Measurements from ENCODE around the gene ATG3.
"Not testable (repeated sequence)": the region's sequence is repeated elsewhere in the genome, so short reads cannot be mapped to it uniquely, and the experiment has no call there.

The ATG3 gene

GRCh38 chr3:112494448-112494767 lies 67.4 kb downstream of the ATG3 start:
- CTCF ChIA-PET; H3K9me3 ChIP-seq (ENCODE audit: control insufficient read depth, insufficient read depth, low read depth, low read length); H3K36me3 ChIP-seq (ENCODE audit: control insufficient read depth in 2 of 2, insufficient read depth in 1 of 2, low read length in 2 of 2); H3K4me1 ChIP-seq (ENCODE audit: control insufficient read depth, insufficient read depth, low read length); H3K4me3 ChIP-seq (ENCODE audit: low read depth, low read length); H3K27ac ChIP-seq (ENCODE audit: extremely low read depth, low read depth, low read length); POLR2A ChIA-PET: not testable (repeated sequence)
- peak; percentile 70 for TF ChIP-seq ZNF146 (tag by site-specific recombination; IDR thresholded peaks at IDR 0.05)

- ChIA-PET CTCF (no interaction called here), POLR2A (no interaction called here)
- H3K36me3 ChIP-seq (ENCODE audit: control insufficient read depth in 2 of 2, insufficient read depth in 1 of 2, low read length in 2 of 2), result no peaks in the 10 kb centered on the region
- no peak overlapping the region for H3K27ac ChIP-seq (ENCODE audit: extremely low read depth, low read depth, low read length)
- H3K4me1 ChIP-seq (ENCODE audit: control insufficient read depth, insufficient read depth, low read length), result no peaks in the 10 kb centered on the region
- TF ChIP-seq ZXDB (tag by site-specific recombination; IDR thresholded peaks at IDR 0.05), result no peak
- no peak for TF ChIP-seq TRIM28 (IDR thresholded peaks at IDR 0.05; ENCODE audit: borderline replicate concordance, low read length)
- TF ChIP-seq PRDM2 (tag by site-specific recombination; IDR thresholded peaks at IDR 0.05; ENCODE audit: borderline replicate concordance), result no peak
- no peak for TF ChIP-seq ZNF394 (tag by site-specific recombination; IDR thresholded peaks at IDR 0.05; ENCODE audit: borderline replicate concordance)
- TF ChIP-seq ZEB2 (tag by site-specific recombination; IDR thresholded peaks at IDR 0.05), result no peak
- no peak for TF ChIP-seq OSR2 (tag by site-specific recombination; IDR thresholded peaks at IDR 0.05)
- TF ChIP-seq ZNF112 (tag by site-specific recombination; IDR thresholded peaks at IDR 0.05), result no peak
- no peak for TF ChIP-seq ZNF600 (tag by site-specific recombination; IDR thresholded peaks at IDR 0.05)
- no peak for TF ChIP-seq ZNF843 (tag by site-specific recombination; IDR thresholded peaks at IDR 0.05)
- no peak for TF ChIP-seq ZSCAN16 (tag by site-specific recombination; IDR thresholded peaks at IDR 0.05)
- no peak for TF ChIP-seq SCRT1 (tag by site-specific recombination; IDR thresholded peaks at IDR 0.05; ENCODE audit: borderline replicate concordance)
- no peak for TF ChIP-seq ZNF610 (tag by site-specific recombination; IDR thresholded peaks at IDR 0.05; ENCODE audit: borderline replicate concordance)
- TF ChIP-seq KLF16 (tag by site-specific recombination; IDR thresholded peaks at IDR 0.05), result no peak
- TF ChIP-seq TCF7L2 (IDR thresholded peaks at IDR 0.05; ENCODE audit: borderline replicate concordance, low read depth, low read length), result no peak
- no peak for TF ChIP-seq ZNF423 (tag by site-specific recombination; IDR thresholded peaks at IDR 0.05)
- TF ChIP-seq KLF8 (tag by site-specific recombination; IDR thresholded peaks at IDR 0.05), result no peak
- no peak for TF ChIP-seq ZNF510 (tag by site-specific recombination; IDR thresholded peaks at IDR 0.05; ENCODE audit: insufficient replicate concordance)
- TF ChIP-seq KLF17 (tag by site-specific recombination; IDR thresholded peaks at IDR 0.05), result no peak
- H3K4me3 ChIP-seq (ENCODE audit: low read depth, low read length), result no peak overlapping the region
- H3K9me3 ChIP-seq (ENCODE audit: control insufficient read depth, insufficient read depth, low read depth, low read length), result no peaks in the 10 kb centered on the region
Observed at GRCh38 chr3:112492124-112492523, 69.6 kb downstream of the ATG3 start.
